HCT116 (cell line): Measurements from ENCODE around the gene CNTN4. TPM values are rescaled to one million over a fixed set of nuclear protein-coding genes. Genes with fewer than 3 reads are reported as not detected.

Experiments used
- ATAC-seq: fragments of 200-7000 bp; cut with Tn5 transposase; 2 replicates; pipeline ENCODE4 v1.9.1; 2020; ENCODE audit warnings: mild to moderate bottlenecking, moderate library complexity
- BruUV-seq: library from RNA; stranded (reverse); fragments of 400-500 nt; replicated peaks from 2 replicates; lab custom pipeline; 2021; lab: Mats Ljungman, UMichigan
- CTCF ChIA-PET: fragments of 300-600 bp; sonication (Branson Sonifier 250); formaldehyde crosslinking; loops from one replicate; lab custom pipeline; 2021; ENCODE audit warnings: antibody characterized with exemption; lab: Charles Lee
- POLR2A ChIA-PET: fragments of 300-600, 350-600 bp; sonication (Branson Sonifier 250); formaldehyde crosslinking; loops from one replicate; lab custom pipeline; 2021; ENCODE audit warnings: antibody characterized with exemption; lab: Charles Lee
- RAD21 ChIA-PET, 2 experiments: fragments of 300-600 bp; sonication (Branson Sonifier 250); formaldehyde crosslinking; loops; one replicate each; lab custom pipeline; 2023; ENCODE audit warnings: low total read pairs in 2 of 2; ENCODE audit not compliant: uncharacterized antibody in 2 of 2, unreplicated experiment in 2 of 2, low non-redundant PET in 1 of 2; lab: Charles Lee
- DNase-seq: peaks from one replicate; pipeline ENCODE4 v3.0.0-alpha.2; 2010; ENCODE audit warnings: low read depth, low spot score
- H2AFZ ChIP-seq: fragments of 200-600 bp; shearing (Covaris generic), sonication (generic); 2 replicates; pipeline ENCODE4 v1.6.1; 2017; ENCODE audit warnings: low read depth, mixed run types, mixed read lengths, antibody characterized with exemption, low read length; ENCODE audit not compliant: poor library complexity, severe bottlenecking
- H3K27ac ChIP-seq: 2 replicates; pipeline ENCODE4 v1.5.1; 2012; ENCODE audit warnings: low read depth, low read length
- H3K27me3 ChIP-seq: fragments of 200-600 bp; sonication (generic); 2 replicates; pipeline ENCODE4 v1.6.1; 2016; ENCODE audit warnings: mixed run types, low read length, mixed read lengths; ENCODE audit not compliant: insufficient read depth
- H3K36me3 ChIP-seq, 2 experiments: fragments of 200-500 bp in 1 of 2; fragments of 200-600 bp in 1 of 2; sonication (Bioruptor generic) in 1 of 2; sonication (generic) in 1 of 2; 2 replicates each; pipeline versions ENCODE4 v1.5.1 to v1.6.1; 2014 to 2016; ENCODE audit warnings: low read length in 2 of 2, inconsistent platforms in 1 of 2, mixed read lengths in 1 of 2, mixed run types in 1 of 2; ENCODE audit not compliant: insufficient read depth in 2 of 2, control insufficient read depth in 1 of 2
- H3K4me1 ChIP-seq, 2 experiments: fragments of 200-600 bp in 1 of 2; sonication (generic) in 1 of 2; 2 replicates each; pipeline versions ENCODE4 v1.5.1 to v1.6.1; 2012 to 2017; ENCODE audit warnings: low read length in 2 of 2, inconsistent platforms in 1 of 2, mild to moderate bottlenecking in 1 of 2, mixed read lengths in 1 of 2, mixed run types in 1 of 2, moderate library complexity in 1 of 2; ENCODE audit not compliant: insufficient read depth in 2 of 2, control insufficient read depth in 1 of 2
- H3K4me2 ChIP-seq: fragments of 200-600 bp; sonication (generic); 2 replicates; pipeline ENCODE4 v1.6.1; 2017; ENCODE audit warnings: mixed run types, low read length, mixed read lengths
- H3K4me3 ChIP-seq, 2 experiments: fragments of 200-600 bp in 1 of 2; sonication (generic) in 1 of 2; replicated peaks in 1 of 2; 2 replicates each; pipeline ENCODE4 v1.5.1; 2011 to 2016; ENCODE audit warnings: low read length in 2 of 2, control low read depth in 1 of 2, low read depth in 1 of 2, mild to moderate bottlenecking in 1 of 2, mixed read lengths in 1 of 2, mixed run types in 1 of 2
- H3K79me2 ChIP-seq: fragments of 200-600 bp; sonication (generic); 2 replicates; pipeline ENCODE4 v1.6.1; 2017; ENCODE audit warnings: mild to moderate bottlenecking, mixed run types, low read length, moderate library complexity, mixed read lengths; ENCODE audit not compliant: insufficient read depth
- H3K9ac ChIP-seq: fragments of 200-600 bp; sonication (generic); 2 replicates; pipeline ENCODE4 v1.6.1; 2016; ENCODE audit warnings: low read length, mixed read lengths
- H3K9me2 ChIP-seq: fragments of 200-600 bp; sonication (generic), shearing (Covaris generic); 2 replicates; pipeline ENCODE4 v1.6.1; 2017; ENCODE audit warnings: mixed run types, mild to moderate bottlenecking, moderate library complexity; ENCODE audit not compliant: insufficient read depth
- H3K9me3 ChIP-seq, 2 experiments: fragments of 200-500 bp in 1 of 2; fragments of 200-600 bp in 1 of 2; sonication (Bioruptor generic) in 1 of 2; sonication (generic) in 1 of 2; 2 replicates each; pipeline ENCODE4 v1.6.1; 2014 to 2017; ENCODE audit warnings: low read length in 2 of 2, mixed read lengths in 2 of 2, inconsistent platforms in 1 of 2, low read depth in 1 of 2, mild to moderate bottlenecking in 1 of 2, mixed run types in 1 of 2, moderate library complexity in 1 of 2; ENCODE audit not compliant: control insufficient read depth in 1 of 2, insufficient read depth in 1 of 2
- H4K20me1 ChIP-seq: fragments of 200-600 bp; sonication (generic), shearing (Covaris generic); 2 replicates; pipeline ENCODE4 v1.6.1; 2017; ENCODE audit warnings: mixed run types, mild to moderate bottlenecking, moderate library complexity; ENCODE audit not compliant: insufficient read depth
- ATF3 ChIP-seq: IDR thresholded peaks from 2 replicates; pipeline ENCODE4 v1.6.1; 2012
- CBX3 ChIP-seq: IDR thresholded peaks from 2 replicates; pipeline ENCODE4 v1.6.1; 2012; ENCODE audit warnings: low read depth
- CEBPB ChIP-seq: IDR thresholded peaks from 2 replicates; pipeline ENCODE4 v1.6.1; 2012; ENCODE audit warnings: low read depth
- CTCF ChIP-seq, 3 experiments: fragments of 200-600 bp in 1 of 3; sonication (generic) in 1 of 3; IDR thresholded peaks in 2 of 3; conservative IDR thresholded peaks in 1 of 3; 2 replicates each; pipeline ENCODE4 v1.5.1; 2012 to 2017; ENCODE audit warnings: low read depth in 2 of 3, low read length in 2 of 3, antibody characterized with exemption in 1 of 3, borderline replicate concordance in 1 of 3, control low read depth in 1 of 3, mild to moderate bottlenecking in 1 of 3, mixed read lengths in 1 of 3, mixed run types in 1 of 3, moderate library complexity in 1 of 3; ENCODE audit not compliant: insufficient read depth in 1 of 3
- ELF1 ChIP-seq: IDR thresholded peaks from 2 replicates; pipeline ENCODE4 v1.6.1; 2012; ENCODE audit warnings: low read depth, borderline replicate concordance
- EZH2 ChIP-seq: fragments of 200-600 bp; sonication (generic); IDR thresholded peaks from 2 replicates; pipeline ENCODE4 v1.6.1; 2017; ENCODE audit warnings: antibody characterized with exemption, mixed run types
- POLR2AphosphoS5 ChIP-seq: IDR thresholded peaks from 2 replicates; pipeline ENCODE4 v1.6.1; 2011; ENCODE audit warnings: mild to moderate bottlenecking, low read depth, low read length, moderate library complexity
- RAD21 ChIP-seq: IDR thresholded peaks from 2 replicates; pipeline ENCODE4 v1.6.1; 2012; ENCODE audit warnings: low read depth, mild to moderate bottlenecking
- SIN3A ChIP-seq: IDR thresholded peaks from 2 replicates; pipeline ENCODE4 v1.6.1; 2012; ENCODE audit warnings: low read depth
- SP1 ChIP-seq: IDR thresholded peaks from 2 replicates; pipeline ENCODE4 v1.6.1; 2012; ENCODE audit warnings: low read depth
- SRF ChIP-seq: IDR thresholded peaks from 2 replicates; pipeline ENCODE4 v1.6.1; 2012; ENCODE audit warnings: low read depth
- ZFX ChIP-seq: fragments of 450-650 bp; IDR thresholded peaks from 2 replicates; pipeline ENCODE4 v1.6.1; 2017
- intact Hi-C: fragments of 100-400 bp; cut with micrococcal nuclease; formaldehyde crosslinking; loops from 2 replicates; pipeline ENCODE4 v1.10.0; 2022
- total RNA-seq: library from RNA; stranded (reverse); gene quantifications from one replicate; pipeline ENCODE4 v1.2.1, GENCODE V29; 2021; ENCODE audit not compliant: unreplicated experiment
- TF ChIP-seq, protein P1 (sequence below): IDR thresholded peaks from 2 replicates; pipeline ENCODE4 v1.6.1; 2012

The CNTN4 gene
- total RNA-seq, 1 experiment from 2014 or later: not detected

DNA sequence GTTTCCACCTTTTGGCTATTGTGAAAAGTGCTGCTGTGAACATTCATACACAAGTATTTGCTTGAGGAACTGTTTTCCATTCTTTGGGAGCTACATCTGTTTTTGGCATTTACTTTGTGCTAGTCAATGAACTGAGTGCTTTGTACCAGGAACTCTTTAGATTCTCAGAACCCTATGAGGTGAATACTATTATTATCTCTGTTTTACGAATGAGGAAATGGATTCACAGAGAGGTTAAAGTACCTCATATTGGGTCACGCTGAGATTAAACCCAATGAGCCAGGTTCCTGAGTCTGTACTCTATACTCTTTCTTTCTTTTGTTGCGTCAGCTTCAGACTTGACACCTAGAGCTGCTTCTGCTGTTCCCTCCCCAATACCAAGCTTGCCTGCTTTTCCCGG is 358.1 kb downstream of the CNTN4 start:
- Histone ChIP-seq H2AFZ (no peak overlapping the region), H3K4me3 (no peak overlapping the region), H3K79me2 (no peaks in the 10 kb centered on the region), H3K27ac (no peak overlapping the region), H3K36me3 (no peaks in the 10 kb centered on the region), H3K9me3 (peaks cover 15 to 23% of the 10 kb centered on the region in 2 experiments; a peak in 2 of 4 replicates), H3K9ac (no peak overlapping the region), H3K4me1 (no peaks in the 10 kb centered on the region), H4K20me1 (no peaks in the 10 kb centered on the region), H3K9me2 (no peaks in the 10 kb centered on the region), H3K4me2 (no peak overlapping the region), H3K27me3 (no peaks in the 10 kb centered on the region)
- no TSS peak for BruUV-seq
- RAD21 ChIA-PET: no interaction called here
- intact Hi-C loops: no loop called here
- DNase-seq: no peak
- no peak for ATAC-seq
- POLR2A ChIA-PET: no interaction called here
- CTCF ChIA-PET: no interaction called here
- TF ChIP-seq, protein P1, sequence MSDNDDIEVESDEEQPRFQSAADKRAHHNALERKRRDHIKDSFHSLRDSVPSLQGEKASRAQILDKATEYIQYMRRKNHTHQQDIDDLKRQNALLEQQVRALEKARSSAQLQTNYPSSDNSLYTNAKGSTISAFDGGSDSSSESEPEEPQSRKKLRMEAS: no peak
- TF ChIP-seq ZFX (no peak), POLR2AphosphoS5 (no peak), SIN3A (no peak), SRF (no peak), CBX3 (no peak), SP1 (no peak), ATF3 (no peak), RAD21 (no peak), CTCF (IDR thresholded peaks at IDR 0.05 in 2 of 3, conservative IDR thresholded peaks at IDR 0.05 in 1 of 3; ENCODE audit: borderline replicate concordance in 1 of 3, insufficient read depth in 1 of 3, low read depth in 2 of 3, low read length in 2 of 3) (no peak), CEBPB (no peak), EZH2 (no peak), ELF1 (no peak)
